Endodermal cell (in vitro differentiated cells): ENCODE measurements around the gene CD3E. TPM values are rescaled to one million over a fixed set of nuclear protein-coding genes. Genes with fewer than 3 reads are reported as not detected.
A peak's percentile ranks its signal among the peaks of the same experiment; 100 is the strongest.

ENCODE experiments used
- DNase-seq: peaks from one replicate; pipeline ENCODE4 v3.0.0-alpha.2; 2017
- H3K27ac ChIP-seq: 2 replicates; pipeline ENCODE4 v1.5.1; 2013; ENCODE audit warnings: mild to moderate bottlenecking, low read depth, low read length, moderate library complexity
- H3K27me3 ChIP-seq: 2 replicates; pipeline ENCODE4 v1.6.1; 2013; ENCODE audit warnings: mild to moderate bottlenecking, low read length, moderate library complexity; ENCODE audit not compliant: insufficient read depth, control insufficient read depth, poor library complexity, severe bottlenecking
- H3K36me3 ChIP-seq: 2 replicates; pipeline ENCODE4 v1.7.0; 2013; ENCODE audit warnings: mild to moderate bottlenecking, low read length, moderate library complexity; ENCODE audit not compliant: control insufficient read depth, insufficient read depth
- H3K4me1 ChIP-seq: one replicate; pipeline ENCODE4 v1.7.0; 2013; ENCODE audit warnings: low read length; ENCODE audit not compliant: control insufficient read depth, insufficient read depth
- H3K4me3 ChIP-seq: 2 replicates; pipeline ENCODE4 v1.5.1; 2013; ENCODE audit warnings: mild to moderate bottlenecking, low read length, moderate library complexity
- H3K9ac ChIP-seq: 2 replicates; pipeline ENCODE4 v1.6.1; 2013; ENCODE audit warnings: mild to moderate bottlenecking, low read length, moderate library complexity; ENCODE audit not compliant: poor library complexity, severe bottlenecking; ENCODE audit errors: extremely low read depth
- H3K9me3 ChIP-seq: 2 replicates; pipeline ENCODE4 v1.6.1; 2013; ENCODE audit warnings: mild to moderate bottlenecking, low read length, moderate library complexity; ENCODE audit not compliant: control insufficient read depth
- H3K27ac Mint-ChIP-seq: 2 replicates; pipeline ENCODE4 v1.8.0; 2020; ENCODE audit warnings: mixed read lengths
- H3K27me3 Mint-ChIP-seq: 2 replicates; pipeline ENCODE4 v1.8.0; 2021; ENCODE audit warnings: mild to moderate bottlenecking, mixed read lengths; ENCODE audit not compliant: insufficient read depth
- H3K36me3 Mint-ChIP-seq: 2 replicates; pipeline ENCODE4 v1.8.0; 2020; ENCODE audit warnings: low read depth, mixed read lengths
- H3K4me1 Mint-ChIP-seq: 2 replicates; pipeline ENCODE4 v1.8.0; 2020; ENCODE audit warnings: mixed read lengths
- H3K4me3 Mint-ChIP-seq: 2 replicates; pipeline ENCODE4 v1.8.0; 2020; ENCODE audit warnings: mild to moderate bottlenecking, moderate library complexity, mixed read lengths
- H3K9me3 Mint-ChIP-seq: 2 replicates; pipeline ENCODE4 v1.8.0; 2020; ENCODE audit warnings: mild to moderate bottlenecking, mixed read lengths
- WGBS, 2 experiments: methylation state at CpG; one replicate each; pipeline versions ENCODE4 v1.1.5 to v1.1.7; 2013; ENCODE audit warnings: missing lambda C conversion rate in 2 of 2, mixed read lengths in 1 of 2; ENCODE audit not compliant: insufficient coverage in 1 of 2, insufficient read length in 1 of 2; 5-methylcytosine and 5-hydroxymethylcytosine counted together
- total RNA-seq, 2 donors: library from RNA; stranded (reverse); fragmentation: NEBNext Ultra II Directional in 1 of 2; extraction: Animal tissue kit (Norgen Biotek cat#: 25700) in 1 of 2; gene quantifications; 2 replicates in 1 of 2; 3 replicates in 1 of 2; pipeline ENCODE4 v1.2.1, GENCODE V29; 2021
- TF ChIP-seq, protein P1 (sequence below): fragments of 200-600 bp; sonication (generic); conservative IDR thresholded peaks from 2 replicates; pipeline ENCODE4 v1.5.0; 2021; ENCODE audit warnings: antibody characterized with exemption, mild to moderate bottlenecking

The CD3E gene
- total RNA-seq, 2 donors from 2014 or later = 0.29 TPM; not detected in 1

DNA sequence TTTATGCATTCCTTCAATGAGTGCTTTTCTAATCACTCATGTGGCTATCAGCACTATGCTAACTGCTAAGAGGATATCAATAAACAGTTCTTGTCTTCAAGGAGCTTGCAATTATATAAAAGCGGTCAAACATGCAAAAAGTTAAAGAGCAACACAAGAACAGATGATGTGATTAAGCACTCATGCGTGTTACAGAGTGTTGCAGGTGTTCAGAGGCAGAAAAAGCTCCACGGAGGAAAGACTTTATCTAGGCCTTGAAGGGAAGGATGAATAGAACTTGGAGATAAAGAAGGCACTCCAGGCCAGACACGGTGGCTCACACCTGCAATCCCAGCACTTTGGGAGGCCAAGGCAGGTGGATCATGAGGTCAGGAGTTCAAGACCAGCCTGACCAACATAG, 13.6 kb downstream of the CD3E start:
- H3K9me3 Mint-ChIP-seq = peaks cover 5% of the 10 kb centered on the region

DNA sequence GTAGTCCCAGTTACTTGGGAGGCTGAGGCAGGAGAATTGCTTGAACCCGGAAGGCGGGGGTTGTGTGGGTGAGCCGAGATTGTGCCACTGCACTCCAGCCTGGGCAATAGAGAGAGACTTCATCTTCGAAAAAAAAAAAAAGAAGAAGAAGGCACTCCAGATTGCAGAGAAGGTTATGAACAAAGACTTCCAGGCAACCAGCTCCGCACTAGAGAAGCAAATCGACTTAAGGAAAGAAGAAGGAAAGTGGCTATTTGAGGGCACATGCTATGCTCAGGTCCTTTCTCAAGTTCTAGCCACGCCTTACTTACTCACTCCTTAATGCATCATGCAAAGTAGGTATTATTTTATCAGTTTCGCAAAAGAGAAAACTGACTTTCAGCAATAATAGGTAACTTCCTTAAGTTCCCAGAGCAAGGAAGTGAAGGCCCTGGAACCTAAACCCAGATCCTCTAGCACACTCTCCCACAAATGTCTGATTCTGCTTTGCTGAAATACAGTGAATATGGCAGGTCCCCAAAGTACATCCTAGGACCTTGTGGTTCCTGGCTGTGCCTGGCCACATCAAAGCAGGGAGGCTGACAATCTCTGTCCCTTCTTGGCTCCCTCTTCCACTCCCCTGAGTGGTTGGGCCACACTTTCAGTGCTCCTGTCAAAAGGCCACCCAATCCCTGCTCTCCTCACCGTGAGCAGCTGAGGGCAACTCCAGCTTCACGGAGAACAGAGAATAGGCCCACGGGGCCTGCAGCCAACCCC, 14.2 kb downstream of the CD3E start:
- Histone ChIP-seq H3K4me3 (no peak overlapping the region), H3K9ac (no peak overlapping the region), H3K27me3 (no peaks in the 10 kb centered on the region), H3K4me1 (peaks cover 9% of the 10 kb centered on the region), H3K9me3 (peaks cover 7% of the 10 kb centered on the region), H3K27ac (no peak overlapping the region), H3K36me3 (no peaks in the 10 kb centered on the region)
- DNase-seq = no peak
- Mint-ChIP-seq H3K4me1 (peaks cover 37% of the 10 kb centered on the region), H3K4me3 (no peak overlapping the region), H3K9me3 (peaks cover 5% of the 10 kb centered on the region), H3K27me3 (peaks cover 11% of the 10 kb centered on the region), H3K36me3 (no peaks in the 10 kb centered on the region), H3K27ac (no peak overlapping the region)
- 95 to 96% methylated on average over 10 to 11 of the region's 11 CpGs for WGBS, 2 experiments
- TF ChIP-seq, protein P1, sequence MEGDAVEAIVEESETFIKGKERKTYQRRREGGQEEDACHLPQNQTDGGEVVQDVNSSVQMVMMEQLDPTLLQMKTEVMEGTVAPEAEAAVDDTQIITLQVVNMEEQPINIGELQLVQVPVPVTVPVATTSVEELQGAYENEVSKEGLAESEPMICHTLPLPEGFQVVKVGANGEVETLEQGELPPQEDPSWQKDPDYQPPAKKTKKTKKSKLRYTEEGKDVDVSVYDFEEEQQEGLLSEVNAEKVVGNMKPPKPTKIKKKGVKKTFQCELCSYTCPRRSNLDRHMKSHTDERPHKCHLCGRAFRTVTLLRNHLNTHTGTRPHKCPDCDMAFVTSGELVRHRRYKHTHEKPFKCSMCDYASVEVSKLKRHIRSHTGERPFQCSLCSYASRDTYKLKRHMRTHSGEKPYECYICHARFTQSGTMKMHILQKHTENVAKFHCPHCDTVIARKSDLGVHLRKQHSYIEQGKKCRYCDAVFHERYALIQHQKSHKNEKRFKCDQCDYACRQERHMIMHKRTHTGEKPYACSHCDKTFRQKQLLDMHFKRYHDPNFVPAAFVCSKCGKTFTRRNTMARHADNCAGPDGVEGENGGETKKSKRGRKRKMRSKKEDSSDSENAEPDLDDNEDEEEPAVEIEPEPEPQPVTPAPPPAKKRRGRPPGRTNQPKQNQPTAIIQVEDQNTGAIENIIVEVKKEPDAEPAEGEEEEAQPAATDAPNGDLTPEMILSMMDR = no peak

More for the DNA sequence above, 13.6 kb downstream of the CD3E start:
- H3K4me1 ChIP-seq = peaks cover 15% of the 10 kb centered on the region
- H3K27ac ChIP-seq = no peak overlapping the region
- H3K4me1 Mint-ChIP-seq = peaks cover 42% of the 10 kb centered on the region
- H3K27me3 Mint-ChIP-seq = peaks cover 10% of the 10 kb centered on the region
- 92 to 98% methylated on average over 4 of the region's 4 CpGs for WGBS, 2 experiments
- no peak for DNase-seq
- no peaks in the 10 kb centered on the region for H3K27me3 ChIP-seq
- no peak overlapping the region for H3K4me3 Mint-ChIP-seq
- H3K9ac ChIP-seq = no peak overlapping the region
- TF ChIP-seq, protein P1 = no peak
- H3K9me3 ChIP-seq = peaks cover 7% of the 10 kb centered on the region
- H3K36me3 ChIP-seq = no peaks in the 10 kb centered on the region
- peak overlapping the region; percentile 31 for H3K4me3 ChIP-seq
- no peak overlapping the region for H3K27ac Mint-ChIP-seq
- H3K36me3 Mint-ChIP-seq = no peaks in the 10 kb centered on the region

DNA sequence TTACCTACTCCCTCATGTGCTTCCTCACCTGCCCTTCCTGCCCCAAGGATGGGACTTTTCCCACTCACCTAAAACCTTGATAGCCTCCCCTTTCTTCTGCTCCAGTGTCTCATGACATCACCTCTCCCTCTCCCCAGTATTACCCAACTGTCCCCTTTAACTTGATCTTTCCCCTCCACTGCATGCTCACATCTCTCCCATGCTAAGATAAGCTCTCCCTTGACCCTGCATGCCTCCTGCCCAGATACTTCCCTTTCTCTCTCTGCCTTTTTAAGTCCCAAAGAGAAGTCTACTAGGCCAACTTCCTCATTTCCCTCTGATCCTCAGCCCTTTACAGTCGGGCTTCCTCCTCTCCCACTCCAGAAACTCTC, 14.8 kb downstream of the CD3E start:
- Mint-ChIP-seq H3K27ac (no peak overlapping the region), H3K9me3 (peaks cover 5% of the 10 kb centered on the region), H3K4me1 (peaks cover 31% of the 10 kb centered on the region), H3K27me3 (peaks cover 14% of the 10 kb centered on the region), H3K36me3 (no peaks in the 10 kb centered on the region), H3K4me3 (no peak overlapping the region)
- Histone ChIP-seq H3K9me3 (peaks cover 7% of the 10 kb centered on the region), H3K36me3 (no peaks in the 10 kb centered on the region), H3K4me1 (peaks cover 6% of the 10 kb centered on the region), H3K27me3 (no peaks in the 10 kb centered on the region), H3K9ac (no peak overlapping the region), H3K27ac (no peak overlapping the region), H3K4me3 (no peak overlapping the region)
- TF ChIP-seq, protein P1 = no peak
- DNase-seq = no peak
- WGBS, 2 experiments = 80 to 85% methylated on average over 1 of the region's 1 CpG
